Muscle of leg (tissue), 11 donors: ENCODE results near the gene ADGRV1. TPM values are rescaled to one million over a fixed set of nuclear protein-coding genes. Genes with fewer than 3 reads are reported as not detected.

Experiments used
- DNase-seq: peaks from one replicate; pipeline ENCODE4 v3.0.0; 2013
- H3K27ac ChIP-seq: one replicate; pipeline ENCODE4 v1.5.1; 2013; ENCODE audit warnings: mild to moderate bottlenecking, low read length, control low read depth
- H3K27me3 ChIP-seq: one replicate; pipeline ENCODE4 v1.6.1; 2013; ENCODE audit warnings: low read length; ENCODE audit not compliant: control insufficient read depth, insufficient read depth
- H3K36me3 ChIP-seq: one replicate; pipeline ENCODE4 v1.6.1; 2013; ENCODE audit warnings: low read length; ENCODE audit not compliant: control insufficient read depth, insufficient read depth
- H3K4me1 ChIP-seq: one replicate; pipeline ENCODE4 v1.6.1; 2013; ENCODE audit warnings: low read length; ENCODE audit not compliant: control insufficient read depth, insufficient read depth
- H3K4me3 ChIP-seq: one replicate; pipeline ENCODE4 v1.5.1; 2013; ENCODE audit warnings: low read length, control low read depth
- H3K9me3 ChIP-seq: replicated peaks from 2 replicates; pipeline ENCODE4 v1.6.1; 2013; ENCODE audit warnings: low read depth, low read length; ENCODE audit not compliant: control insufficient read depth
- WGBS: methylation state at CpG from one replicate; pipeline ENCODE4 v1.1.5; 2013; ENCODE audit warnings: missing lambda C conversion rate; ENCODE audit not compliant: insufficient coverage; 5-methylcytosine and 5-hydroxymethylcytosine counted together
- polyA plus RNA-seq, 8 donors: library from polyadenylated mRNA; unstranded; fragments of 120-200 nt; gene quantifications; one replicate each; pipeline versions ENCODE4 v1.2.1 to v1.2.3, GENCODE V29; 2013; ENCODE audit warnings: inconsistent platforms in 1 of 8, low replicate concordance in 1 of 8; ENCODE audit not compliant: insufficient read length in 8 of 8, insufficient read depth in 1 of 8
- total RNA-seq: library from RNA; stranded (reverse); fragments of 120-200 nt; gene quantifications from one replicate; pipeline ENCODE4 v1.2.4, GENCODE V29; 2013

Gene ADGRV1
- total and polyA plus RNA-seq, 9 donors = 0.49 to 2.5 (median 0.88) TPM

DNA sequence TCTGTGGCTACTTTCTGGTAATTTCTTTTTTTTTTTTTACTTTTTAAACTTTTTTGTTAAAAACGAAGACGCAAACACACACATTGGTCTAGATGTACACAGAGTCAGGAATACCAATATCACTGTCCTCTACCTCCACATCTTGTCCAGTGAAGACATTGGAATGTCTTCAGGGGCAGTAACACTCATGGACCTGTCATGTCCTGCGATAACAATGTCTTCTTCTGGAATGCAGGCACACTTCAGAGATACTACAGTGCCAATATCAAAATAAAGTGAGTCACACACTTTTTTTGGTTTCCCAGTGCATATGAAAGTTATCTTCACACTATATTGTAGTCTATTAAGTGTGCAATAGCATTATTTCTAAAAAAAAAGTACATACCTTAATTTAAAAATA is 648.7 kb downstream of the ADGRV1 start:
- no peaks in the 10 kb centered on the region for H3K27me3 ChIP-seq

DNA sequence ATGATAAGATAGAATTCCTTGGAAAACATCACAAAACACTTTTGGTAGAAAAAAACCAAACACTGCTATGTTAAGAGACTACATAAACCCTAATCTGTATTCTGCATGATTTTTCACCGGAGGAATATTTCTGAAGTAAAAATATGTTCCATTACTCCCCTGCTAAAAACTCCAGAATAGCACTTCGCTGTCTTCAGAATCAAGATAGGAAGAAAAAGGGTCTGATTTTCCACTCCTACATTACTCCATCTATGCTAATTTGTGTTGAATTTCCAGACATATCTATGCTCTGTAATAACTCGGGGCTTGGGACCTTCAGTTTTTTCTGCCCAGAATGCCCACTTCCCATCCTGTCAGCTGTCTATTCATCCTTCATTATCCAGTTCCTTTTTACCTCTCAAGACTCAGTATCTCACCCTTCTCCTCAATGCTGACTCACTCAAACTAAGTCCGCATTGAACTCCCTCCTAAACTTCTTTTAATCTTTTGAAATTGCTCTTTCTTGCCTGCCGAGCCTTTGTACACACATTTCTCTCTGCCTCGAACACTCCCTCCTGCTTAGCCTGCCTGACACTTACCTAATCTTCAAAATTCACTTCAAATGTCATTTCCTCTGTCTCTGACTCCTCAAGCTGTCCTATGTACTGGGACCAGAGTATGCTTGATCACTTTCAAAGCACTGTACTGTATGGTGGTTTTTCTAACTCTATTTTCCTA is 653.6 kb downstream of the ADGRV1 start:
- Histone ChIP-seq H3K4me3 (no peak overlapping the region), H3K27ac (peak overlapping the region; percentile 84), H3K9me3 (no peaks in the 10 kb centered on the region), H3K36me3 (no peaks in the 10 kb centered on the region), H3K27me3 (no peaks in the 10 kb centered on the region), H3K4me1 (peaks cover 12% of the 10 kb centered on the region)
- peak; percentile 62 for DNase-seq
- 32% methylated on average over 4 of the region's 6 CpGs for WGBS

More for the DNA sequence above, 648.7 kb downstream of the ADGRV1 start:
- Histone ChIP-seq H3K36me3 (no peaks in the 10 kb centered on the region), H3K27ac (no peak overlapping the region), H3K9me3 (no peaks in the 10 kb centered on the region), H3K4me3 (no peak overlapping the region), H3K4me1 (peaks cover 6% of the 10 kb centered on the region)
- 100% methylated on average over 2 of the region's 3 CpGs for WGBS
- DNase-seq = no peak

DNA sequence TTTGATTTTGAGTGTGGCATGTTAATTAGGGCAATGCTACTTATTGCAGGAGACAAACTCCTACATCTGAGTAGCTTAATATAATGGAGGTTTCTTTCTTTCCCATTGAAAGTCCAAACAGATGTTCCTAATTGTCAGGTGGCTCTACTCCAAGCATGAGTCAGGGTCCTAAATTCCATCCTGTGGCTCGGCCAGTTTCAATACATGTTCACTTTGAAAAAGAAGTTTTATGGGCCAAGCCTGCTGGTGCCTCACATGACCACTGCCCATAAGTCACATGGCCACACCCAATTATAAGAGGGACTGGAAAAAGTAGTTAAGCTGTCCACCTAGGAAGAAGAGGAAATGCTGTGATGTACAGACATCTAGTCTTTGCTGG is 654.1 kb downstream of the ADGRV1 start:
- Histone ChIP-seq H3K9me3 (no peaks in the 10 kb centered on the region), H3K27ac (peak overlapping the region; percentile 84), H3K27me3 (no peaks in the 10 kb centered on the region), H3K4me3 (no peak overlapping the region), H3K4me1 (peaks cover 12% of the 10 kb centered on the region), H3K36me3 (no peaks in the 10 kb centered on the region)
- WGBS = no CpG with 5 or more reads among the region's 1 CpG
- DNase-seq = peak; percentile 96

Other genes starting within 250 kb of the ADGRV1 start
- gene CETN3, start 149.0 kb upstream of the ADGRV1 start, total RNA-seq = 34.5 TPM
- gene CETN3, start 149.0 kb upstream of the ADGRV1 start, polyA plus RNA-seq = 10 to 100 TPM; 26.3 to 37.6 (median 32.0) TPM
- gene MBLAC2, start 84.0 kb upstream of the ADGRV1 start, total RNA-seq = 3.1 TPM
- gene MBLAC2, start 84.0 kb upstream of the ADGRV1 start, polyA plus RNA-seq = 1 to 10 TPM; 4.4 to 6.4 (median 5.0) TPM
- gene POLR3G, start 83.9 kb upstream of the ADGRV1 start, total RNA-seq = 1.3 TPM
- gene POLR3G, start 83.9 kb upstream of the ADGRV1 start, polyA plus RNA-seq = 1 to 10 TPM; 1.1 to 3.2 (median 1.6) TPM
- 10.9 TPM for gene LYSMD3, start 29.2 kb upstream of the ADGRV1 start, total RNA-seq
- gene LYSMD3, start 29.2 kb upstream of the ADGRV1 start, polyA plus RNA-seq = 10 to 100 TPM; 12.0 to 21.7 (median 16.4) TPM